GM23338 (cell line): ENCODE data around the gene ADAM8.

Experiments used
- EZH2 ChIP-seq: fragments of 200-600 bp; sonication (generic); IDR thresholded peaks from one replicate; pipeline ENCODE4 v1.8.0; 2017; ENCODE audit warnings: antibody characterized with exemption, mild to moderate bottlenecking, low read depth; ENCODE audit not compliant: unreplicated experiment
- EZH2phosphoT487 ChIP-seq: fragments of 200-600 bp; sonication (generic); IDR thresholded peaks from one replicate; pipeline ENCODE4 v1.8.1; 2018; ENCODE audit warnings: antibody characterized with exemption; ENCODE audit not compliant: unreplicated experiment
- JUNB ChIP-seq: IDR thresholded peaks from one replicate; pipeline ENCODE4 v1.6.1; 2016; ENCODE audit warnings: antibody characterized with exemption; ENCODE audit not compliant: unreplicated experiment
- POLR2AphosphoS5 ChIP-seq: IDR thresholded peaks from 2 replicates; pipeline ENCODE4 v1.6.1; 2016; ENCODE audit warnings: antibody characterized with exemption, low read depth
- TF ChIP-seq, protein P1 (sequence below), 2 experiments: fragments of 200-600 bp in 1 of 2; sonication (generic) in 1 of 2; conservative IDR thresholded peaks; 2 replicates each; pipeline versions ENCODE4 v1.5.1 to v1.6.1; 2016 to 2017; ENCODE audit warnings: antibody characterized with exemption in 2 of 2, low read depth in 2 of 2, mild to moderate bottlenecking in 2 of 2, moderate library complexity in 1 of 2
- TF ChIP-seq, protein P2 (sequence below): fragments of 250-450 bp; sonication (Bioruptor Pico); IDR thresholded peaks from 2 replicates; pipeline ENCODE4 v1.5.0; 2020; ENCODE audit warnings: mild to moderate bottlenecking, moderate library complexity

DNA sequence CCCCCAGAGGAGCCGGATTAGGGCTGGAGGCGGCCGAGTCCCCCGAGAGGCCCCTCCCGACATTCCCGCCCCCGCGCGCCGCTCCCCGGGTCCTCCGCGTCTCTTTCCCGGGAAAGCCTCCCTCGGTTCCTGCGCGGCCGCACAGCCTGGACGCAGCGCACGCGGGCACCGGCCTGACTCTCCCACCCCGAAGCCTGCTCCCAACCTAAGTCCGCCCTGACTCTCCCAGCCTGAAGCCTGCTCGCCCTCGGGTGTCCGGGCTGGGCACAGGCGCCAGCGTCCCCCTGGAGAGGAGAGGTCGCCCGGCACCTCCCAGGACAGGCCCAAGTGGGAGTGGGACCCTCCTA, 39.5 kb downstream of the ADAM8 start:
- TF ChIP-seq, protein P1, sequence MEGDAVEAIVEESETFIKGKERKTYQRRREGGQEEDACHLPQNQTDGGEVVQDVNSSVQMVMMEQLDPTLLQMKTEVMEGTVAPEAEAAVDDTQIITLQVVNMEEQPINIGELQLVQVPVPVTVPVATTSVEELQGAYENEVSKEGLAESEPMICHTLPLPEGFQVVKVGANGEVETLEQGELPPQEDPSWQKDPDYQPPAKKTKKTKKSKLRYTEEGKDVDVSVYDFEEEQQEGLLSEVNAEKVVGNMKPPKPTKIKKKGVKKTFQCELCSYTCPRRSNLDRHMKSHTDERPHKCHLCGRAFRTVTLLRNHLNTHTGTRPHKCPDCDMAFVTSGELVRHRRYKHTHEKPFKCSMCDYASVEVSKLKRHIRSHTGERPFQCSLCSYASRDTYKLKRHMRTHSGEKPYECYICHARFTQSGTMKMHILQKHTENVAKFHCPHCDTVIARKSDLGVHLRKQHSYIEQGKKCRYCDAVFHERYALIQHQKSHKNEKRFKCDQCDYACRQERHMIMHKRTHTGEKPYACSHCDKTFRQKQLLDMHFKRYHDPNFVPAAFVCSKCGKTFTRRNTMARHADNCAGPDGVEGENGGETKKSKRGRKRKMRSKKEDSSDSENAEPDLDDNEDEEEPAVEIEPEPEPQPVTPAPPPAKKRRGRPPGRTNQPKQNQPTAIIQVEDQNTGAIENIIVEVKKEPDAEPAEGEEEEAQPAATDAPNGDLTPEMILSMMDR (conservative IDR thresholded peaks at IDR 0.05; ENCODE audit: low read depth in 2 of 2) = no peak
- TF ChIP-seq JUNB (no peak), POLR2AphosphoS5 (no peak), EZH2 (no peak), EZH2phosphoT487 (no peak)
- TF ChIP-seq, protein P2, sequence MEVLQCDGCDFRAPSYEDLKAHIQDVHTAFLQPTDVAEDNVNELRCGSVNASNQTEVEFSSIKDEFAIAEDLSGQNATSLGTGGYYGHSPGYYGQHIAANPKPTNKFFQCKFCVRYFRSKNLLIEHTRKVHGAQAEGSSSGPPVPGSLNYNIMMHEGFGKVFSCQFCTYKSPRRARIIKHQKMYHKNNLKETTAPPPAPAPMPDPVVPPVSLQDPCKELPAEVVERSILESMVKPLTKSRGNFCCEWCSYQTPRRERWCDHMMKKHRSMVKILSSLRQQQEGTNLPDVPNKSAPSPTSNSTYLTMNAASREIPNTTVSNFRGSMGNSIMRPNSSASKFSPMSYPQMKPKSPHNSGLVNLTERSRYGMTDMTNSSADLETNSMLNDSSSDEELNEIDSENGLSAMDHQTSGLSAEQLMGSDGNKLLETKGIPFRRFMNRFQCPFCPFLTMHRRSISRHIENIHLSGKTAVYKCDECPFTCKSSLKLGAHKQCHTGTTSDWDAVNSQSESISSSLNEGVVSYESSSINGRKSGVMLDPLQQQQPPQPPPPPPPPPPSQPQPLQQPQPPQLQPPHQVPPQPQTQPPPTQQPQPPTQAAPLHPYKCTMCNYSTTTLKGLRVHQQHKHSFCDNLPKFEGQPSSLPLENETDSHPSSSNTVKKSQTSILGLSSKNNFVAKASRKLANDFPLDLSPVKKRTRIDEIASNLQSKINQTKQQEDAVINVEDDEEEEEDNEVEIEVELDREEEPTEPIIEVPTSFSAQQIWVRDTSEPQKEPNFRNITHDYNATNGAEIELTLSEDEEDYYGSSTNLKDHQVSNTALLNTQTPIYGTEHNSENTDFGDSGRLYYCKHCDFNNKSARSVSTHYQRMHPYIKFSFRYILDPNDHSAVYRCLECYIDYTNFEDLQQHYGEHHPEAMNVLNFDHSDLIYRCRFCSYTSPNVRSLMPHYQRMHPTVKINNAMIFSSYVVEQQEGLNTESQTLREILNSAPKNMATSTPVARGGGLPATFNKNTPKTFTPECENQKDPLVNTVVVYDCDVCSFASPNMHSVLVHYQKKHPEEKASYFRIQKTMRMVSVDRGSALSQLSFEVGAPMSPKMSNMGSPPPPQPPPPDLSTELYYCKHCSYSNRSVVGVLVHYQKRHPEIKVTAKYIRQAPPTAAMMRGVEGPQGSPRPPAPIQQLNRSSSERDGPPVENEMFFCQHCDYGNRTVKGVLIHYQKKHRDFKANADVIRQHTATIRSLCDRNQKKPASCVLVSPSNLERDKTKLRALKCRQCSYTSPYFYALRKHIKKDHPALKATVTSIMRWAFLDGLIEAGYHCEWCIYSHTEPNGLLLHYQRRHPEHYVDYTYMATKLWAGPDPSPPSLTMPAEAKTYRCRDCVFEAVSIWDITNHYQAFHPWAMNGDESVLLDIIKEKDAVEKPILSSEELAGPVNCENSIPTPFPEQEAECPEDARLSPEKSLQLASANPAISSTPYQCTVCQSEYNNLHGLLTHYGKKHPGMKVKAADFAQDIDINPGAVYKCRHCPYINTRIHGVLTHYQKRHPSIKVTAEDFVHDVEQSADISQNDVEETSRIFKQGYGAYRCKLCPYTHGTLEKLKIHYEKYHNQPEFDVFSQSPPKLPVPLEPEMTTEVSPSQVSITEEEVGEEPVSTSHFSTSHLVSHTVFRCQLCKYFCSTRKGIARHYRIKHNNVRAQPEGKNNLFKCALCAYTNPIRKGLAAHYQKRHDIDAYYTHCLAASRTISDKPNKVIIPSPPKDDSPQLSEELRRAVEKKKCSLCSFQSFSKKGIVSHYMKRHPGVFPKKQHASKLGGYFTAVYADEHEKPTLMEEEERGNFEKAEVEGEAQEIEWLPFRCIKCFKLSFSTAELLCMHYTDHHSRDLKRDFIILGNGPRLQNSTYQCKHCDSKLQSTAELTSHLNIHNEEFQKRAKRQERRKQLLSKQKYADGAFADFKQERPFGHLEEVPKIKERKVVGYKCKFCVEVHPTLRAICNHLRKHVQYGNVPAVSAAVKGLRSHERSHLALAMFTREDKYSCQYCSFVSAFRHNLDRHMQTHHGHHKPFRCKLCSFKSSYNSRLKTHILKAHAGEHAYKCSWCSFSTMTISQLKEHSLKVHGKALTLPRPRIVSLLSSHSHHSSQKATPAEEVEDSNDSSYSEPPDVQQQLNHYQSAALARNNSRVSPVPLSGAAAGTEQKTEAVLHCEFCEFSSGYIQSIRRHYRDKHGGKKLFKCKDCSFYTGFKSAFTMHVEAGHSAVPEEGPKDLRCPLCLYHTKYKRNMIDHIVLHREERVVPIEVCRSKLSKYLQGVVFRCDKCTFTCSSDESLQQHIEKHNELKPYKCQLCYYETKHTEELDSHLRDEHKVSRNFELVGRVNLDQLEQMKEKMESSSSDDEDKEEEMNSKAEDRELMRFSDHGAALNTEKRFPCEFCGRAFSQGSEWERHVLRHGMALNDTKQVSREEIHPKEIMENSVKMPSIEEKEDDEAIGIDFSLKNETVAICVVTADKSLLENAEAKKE (CRISPR knock-in tag) = no peak
